WI38 (cell line): Measurements from ENCODE around the gene TEKT4.
A peak's percentile ranks its signal among the peaks of the same experiment; 100 is the strongest.

ENCODE experiments used
- H3K4me3 ChIP-seq: 2 replicates; pipeline ENCODE4 v1.5.1; 2011; ENCODE audit warnings: low read depth, mild to moderate bottlenecking, control low read depth, low read length
- CTCF ChIP-seq: IDR thresholded peaks from 2 replicates; pipeline ENCODE4 v1.5.1; 2012; ENCODE audit warnings: low read depth, mild to moderate bottlenecking, control low read depth, low read length

The TEKT4 gene

GRCh38 chr2:94869552-94870439 is 1.4 kb upstream of the TEKT4 start:
- no peak overlapping the region for H3K4me3 ChIP-seq

GRCh38 chr2:94870440-94871225 is 597 bp upstream of the TEKT4 start:
- no peak for TF ChIP-seq CTCF
- no peak overlapping the region for H3K4me3 ChIP-seq

More at GRCh38 chr2:94869552-94870439, 1.4 kb upstream of the TEKT4 start:
- no peak for TF ChIP-seq CTCF

GRCh38 chr2:94872088-94872618 is 923 bp downstream of the TEKT4 start:
- TF ChIP-seq CTCF = no peak
- H3K4me3 ChIP-seq = no peak overlapping the region

GRCh38 chr2:94872676-94873361 is 1.6 kb downstream of the TEKT4 start:
- no peak for TF ChIP-seq CTCF

GRCh38 chr2:94873362-94874276 is 2.4 kb downstream of the TEKT4 start:
- H3K4me3 ChIP-seq = no peak overlapping the region
- no peak for TF ChIP-seq CTCF

More at GRCh38 chr2:94872676-94873361, 1.6 kb downstream of the TEKT4 start:
- H3K4me3 ChIP-seq = no peak overlapping the region

GRCh38 chr2:94874277-94874997 is 3.2 kb downstream of the TEKT4 start:
- TF ChIP-seq CTCF = peak; percentile 42
- H3K4me3 ChIP-seq = no peak overlapping the region
